ENCODE data around the gene CAPN10. TPM values are rescaled to one million over a fixed set of nuclear protein-coding genes. Genes with fewer than 3 reads are reported as not detected.

Gene CAPN10
- total and polyA plus RNA-seq, 4 donors = 28.2 to 42.9 (median 33.5) TPM

DNA sequence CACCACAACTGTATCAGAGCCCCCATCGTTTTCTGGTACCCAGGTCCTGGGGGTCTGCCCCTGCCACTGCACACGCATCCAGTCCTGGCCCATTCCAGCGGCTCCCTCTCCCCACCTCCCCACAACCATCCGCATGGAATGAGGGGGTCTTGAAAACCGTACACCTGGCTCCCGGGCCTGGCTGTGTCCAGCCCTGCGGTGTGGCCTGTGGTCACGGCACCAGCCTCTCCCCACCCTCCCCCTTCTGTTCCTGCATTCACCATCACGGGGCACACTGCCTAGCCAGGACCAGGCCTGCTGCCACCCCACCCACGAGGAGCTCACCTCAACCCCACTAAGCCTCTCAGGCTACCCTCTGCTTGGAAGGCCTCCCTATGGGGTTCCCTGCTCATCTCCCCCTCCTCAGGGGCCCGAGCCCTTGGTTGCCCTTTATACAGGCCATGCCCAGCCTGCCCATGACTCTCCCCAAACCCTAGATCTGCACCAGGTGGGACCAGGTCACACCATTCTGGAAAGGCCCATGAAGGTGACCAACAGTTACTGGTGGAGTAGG lies 50.1 kb downstream of the CAPN10 start:
- ATAC-seq (ENCODE audit: insufficient read depth, low FRiP score) = no peak
- TF ChIP-seq, protein P1, sequence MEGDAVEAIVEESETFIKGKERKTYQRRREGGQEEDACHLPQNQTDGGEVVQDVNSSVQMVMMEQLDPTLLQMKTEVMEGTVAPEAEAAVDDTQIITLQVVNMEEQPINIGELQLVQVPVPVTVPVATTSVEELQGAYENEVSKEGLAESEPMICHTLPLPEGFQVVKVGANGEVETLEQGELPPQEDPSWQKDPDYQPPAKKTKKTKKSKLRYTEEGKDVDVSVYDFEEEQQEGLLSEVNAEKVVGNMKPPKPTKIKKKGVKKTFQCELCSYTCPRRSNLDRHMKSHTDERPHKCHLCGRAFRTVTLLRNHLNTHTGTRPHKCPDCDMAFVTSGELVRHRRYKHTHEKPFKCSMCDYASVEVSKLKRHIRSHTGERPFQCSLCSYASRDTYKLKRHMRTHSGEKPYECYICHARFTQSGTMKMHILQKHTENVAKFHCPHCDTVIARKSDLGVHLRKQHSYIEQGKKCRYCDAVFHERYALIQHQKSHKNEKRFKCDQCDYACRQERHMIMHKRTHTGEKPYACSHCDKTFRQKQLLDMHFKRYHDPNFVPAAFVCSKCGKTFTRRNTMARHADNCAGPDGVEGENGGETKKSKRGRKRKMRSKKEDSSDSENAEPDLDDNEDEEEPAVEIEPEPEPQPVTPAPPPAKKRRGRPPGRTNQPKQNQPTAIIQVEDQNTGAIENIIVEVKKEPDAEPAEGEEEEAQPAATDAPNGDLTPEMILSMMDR (IDR thresholded peaks at IDR 0.05; ENCODE audit: control extremely low read depth, extremely low read depth) = no peak
- no peak overlapping the region for H3K4me3 ChIP-seq

GRCh38 chr2:240637116-240637900 lies 50.8 kb downstream of the CAPN10 start:
- ATAC-seq (ENCODE audit: insufficient read depth, low FRiP score) = no peak
- DNase-seq = no peak
- H3K9me3 ChIP-seq (ENCODE audit: control insufficient read depth in 4 of 4, insufficient read depth in 3 of 4, low read length in 3 of 4) = peaks cover 0 to 12% (median 2%) of the 10 kb centered on the region in 4 donors
- WGBS, 2 donors = 82 to 90% methylated on average over 17 of the region's 17 CpGs
- no peak overlapping the region for H3K27ac ChIP-seq (ENCODE audit: low read depth in 1 of 2, low read length in 1 of 2)
- no peak overlapping the region for H3K4me3 ChIP-seq
- H3K4me1 ChIP-seq (ENCODE audit: control insufficient read depth in 5 of 5, insufficient read depth in 5 of 5, low read length in 5 of 5) = no peaks in the 10 kb centered on the region
- TF ChIP-seq, protein P1 (IDR thresholded peaks at IDR 0.05; ENCODE audit: control extremely low read depth, extremely low read depth) = no peak
- peaks cover 0 to 8% (median 0%) of the 10 kb centered on the region in 3 donors for H3K27me3 ChIP-seq (ENCODE audit: control insufficient read depth in 3 of 3, insufficient read depth in 3 of 3, low read length in 2 of 3)
- no peaks in the 10 kb centered on the region for H3K36me3 ChIP-seq (ENCODE audit: control insufficient read depth in 4 of 4, insufficient read depth in 4 of 4, low read length in 4 of 4)
- H3K9ac ChIP-seq (ENCODE audit: insufficient read depth in 1 of 2, low read length in 2 of 2) = no peak overlapping the region

More for the DNA sequence above, 50.1 kb downstream of the CAPN10 start:
- H3K9ac ChIP-seq (ENCODE audit: insufficient read depth in 1 of 2, low read length in 2 of 2) = no peak overlapping the region
- H3K27me3 ChIP-seq (ENCODE audit: control insufficient read depth in 3 of 3, insufficient read depth in 3 of 3, low read length in 2 of 3) = peaks cover 0 to 8% (median 0%) of the 10 kb centered on the region in 3 donors
- H3K36me3 ChIP-seq (ENCODE audit: control insufficient read depth in 4 of 4, insufficient read depth in 4 of 4, low read length in 4 of 4) = no peaks in the 10 kb centered on the region
- no peak for DNase-seq
- peaks cover 0 to 12% (median 2%) of the 10 kb centered on the region in 4 donors for H3K9me3 ChIP-seq (ENCODE audit: control insufficient read depth in 4 of 4, insufficient read depth in 3 of 4, low read length in 3 of 4)
- H3K27ac ChIP-seq (ENCODE audit: low read depth in 1 of 2, low read length in 1 of 2) = no peak overlapping the region
- WGBS, 2 donors = 82 to 90% methylated on average over 11 of the region's 11 CpGs
- no peaks in the 10 kb centered on the region for H3K4me1 ChIP-seq (ENCODE audit: control insufficient read depth in 5 of 5, insufficient read depth in 5 of 5, low read length in 5 of 5)

DNA sequence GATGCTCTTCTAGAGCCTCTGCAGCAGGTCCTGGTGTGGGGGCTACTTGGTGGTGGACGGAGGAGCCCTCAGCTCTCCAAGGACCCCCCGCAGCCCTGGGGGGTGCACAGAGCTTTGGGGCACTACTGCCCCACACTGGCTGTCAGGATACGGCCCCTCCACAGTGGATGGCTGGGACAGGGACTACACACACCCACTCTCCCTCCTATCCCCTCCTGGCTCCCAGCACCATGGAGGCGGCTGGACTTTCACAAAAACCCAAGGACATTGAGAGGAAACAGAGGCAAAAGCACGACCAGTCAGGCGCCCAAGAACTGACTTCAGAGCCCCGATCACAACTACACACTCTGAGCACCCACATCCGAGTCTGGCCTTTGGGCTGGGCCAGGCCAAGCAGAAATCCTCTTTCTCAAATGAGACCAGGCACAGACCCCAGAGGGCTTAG lies 51.4 kb downstream of the CAPN10 start:
- WGBS, 2 donors = 85 to 92% methylated on average over 7 to 8 of the region's 8 CpGs
- no peaks in the 10 kb centered on the region for H3K4me1 ChIP-seq (ENCODE audit: control insufficient read depth in 5 of 5, insufficient read depth in 5 of 5, low read length in 5 of 5)
- no peak overlapping the region for H3K9ac ChIP-seq (ENCODE audit: insufficient read depth in 1 of 2, low read length in 2 of 2)
- peaks cover 0 to 8% (median 0%) of the 10 kb centered on the region in 3 donors for H3K27me3 ChIP-seq (ENCODE audit: control insufficient read depth in 3 of 3, insufficient read depth in 3 of 3, low read length in 2 of 3)
- ATAC-seq (ENCODE audit: insufficient read depth, low FRiP score) = no peak
- no peak overlapping the region for H3K27ac ChIP-seq (ENCODE audit: low read depth in 1 of 2, low read length in 1 of 2)
- H3K9me3 ChIP-seq (ENCODE audit: control insufficient read depth in 4 of 4, insufficient read depth in 3 of 4, low read length in 3 of 4) = peaks cover 0 to 12% (median 2%) of the 10 kb centered on the region in 4 donors
- no peak overlapping the region for H3K4me3 ChIP-seq
- no peaks in the 10 kb centered on the region for H3K36me3 ChIP-seq (ENCODE audit: control insufficient read depth in 4 of 4, insufficient read depth in 4 of 4, low read length in 4 of 4)
- TF ChIP-seq, protein P1 (IDR thresholded peaks at IDR 0.05; ENCODE audit: control extremely low read depth, extremely low read depth) = no peak
- no peak for DNase-seq
